K562 (cell line): ENCODE measurements around the gene PHF12. TPM values are rescaled to one million over a fixed set of nuclear protein-coding genes. Genes with fewer than 3 reads are reported as not detected.

Experiments used
- ASH1L ChIP-seq: fragments of 450-650 bp; IDR thresholded peaks from 2 replicates; pipeline ENCODE4 v1.6.1; 2018; ENCODE audit warnings: borderline replicate concordance, mild to moderate bottlenecking, low read depth; ENCODE audit not compliant: partially characterized antibody
- BDP1 ChIP-seq: IDR thresholded peaks from 3 replicates; pipeline ENCODE4 v1.6.1; 2011; ENCODE audit not compliant: insufficient read length, insufficient read depth
- CTCFL ChIP-seq: IDR thresholded peaks from 2 replicates; pipeline ENCODE4 v1.6.1; 2011; ENCODE audit warnings: borderline replicate concordance, low read depth, mild to moderate bottlenecking, moderate library complexity, low read length; ENCODE audit not compliant: insufficient read depth, poor library complexity, severe bottlenecking
- DACH1 ChIP-seq: fragments of 450-650 bp; IDR thresholded peaks from 2 replicates; pipeline ENCODE4 v1.6.1; 2018; ENCODE audit not compliant: partially characterized antibody
- DMBX1 ChIP-seq: fragments of 250-450 bp; sonication (Bioruptor Pico); IDR thresholded peaks from 2 replicates; pipeline ENCODE4 v1.8.0; 2022; ENCODE audit warnings: inconsistent platforms, mild to moderate bottlenecking, moderate library complexity, borderline replicate concordance
- EP300 ChIP-seq: IDR thresholded peaks from 2 replicates; pipeline ENCODE4 v1.6.1; 2012; ENCODE audit warnings: low read length, improper control_type of control experiment
- FOSL1 ChIP-seq: fragments of 200-800 bp; sonication (Bioruptor generic); conservative IDR thresholded peaks from 2 replicates; pipeline ENCODE4 v1.6.1; 2016; ENCODE audit warnings: missing genetic modification characterization, missing compliant biosample characterization
- GTF2F1 ChIP-seq: IDR thresholded peaks from 2 replicates; pipeline ENCODE4 v1.6.1; 2011; ENCODE audit warnings: low read depth, low read length, improper control_type of control experiment
- IRF1 ChIP-seq: sonication (generic); formaldehyde crosslinking; IDR thresholded peaks from 2 replicates; pipeline ENCODE4 v1.8.0; 2022; ENCODE audit warnings: missing genetic modification reagents, mild to moderate bottlenecking, borderline replicate concordance
- LCOR ChIP-seq: sonication (generic); formaldehyde crosslinking; IDR thresholded peaks from 2 replicates; pipeline ENCODE4 v1.8.0; 2022; ENCODE audit warnings: mild to moderate bottlenecking, missing genetic modification reagents
- MTF1 ChIP-seq: fragments of 250-450 bp; sonication (Bioruptor Pico); IDR thresholded peaks from 2 replicates; pipeline ENCODE4 v1.9.0; 2021; ENCODE audit warnings: moderate library complexity, mild to moderate bottlenecking, inconsistent platforms, borderline replicate concordance
- SPI1 ChIP-seq: IDR thresholded peaks from 2 replicates; pipeline ENCODE4 v1.6.1; 2011; ENCODE audit warnings: low read depth, low read length, control low read depth, borderline replicate concordance
- TSC22D4 ChIP-seq: fragments of 450-650 bp; IDR thresholded peaks from 2 replicates; pipeline ENCODE4 v1.6.1; 2016; ENCODE audit warnings: missing genetic modification characterization, missing biosample characterization, control low read depth
- ZBTB12 ChIP-seq: fragments of 250-450 bp; sonication (Bioruptor Pico); IDR thresholded peaks from 2 replicates; pipeline ENCODE4 v1.4.0; 2020
- ZNF644 ChIP-seq: fragments of 200-800 bp; sonication (Bioruptor generic); IDR thresholded peaks from 2 replicates; pipeline ENCODE4 v1.6.1; 2016; ENCODE audit warnings: low read depth, missing genetic modification characterization, missing compliant biosample characterization
- polyA plus RNA-seq, 8 experiments: library from polyadenylated mRNA; depleted of rRNA in 4 of 8; stranded (reverse) in 5 of 8; unstranded in 3 of 8; fragments of >200 nt; fragmentation: Nextera tagmentation in 2 of 8; fragmentation: Illumina TruSeq in 1 of 8; extraction: Ambion mirVana in 2 of 8; extraction: Trizol in 1 of 8; gene quantifications; 2 replicates each; pipeline versions ENCODE4 v1.2.1 to v1.2.3, GENCODE V29; 2011 to 2014; ENCODE audit warnings: inconsistent platforms in 1 of 8, missing spikeins in 1 of 8
- total RNA-seq, 7 experiments: library from RNA; depleted of rRNA in 6 of 7; stranded (reverse); fragments of >200 nt in 6 of 7; fragmentation: Illumina TruSeq in 2 of 7; extraction: Trizol in 2 of 7; gene quantifications; 2 replicates each; pipeline versions ENCODE4 v1.2.1 to v1.2.3, GENCODE V29; 2011 to 2021; ENCODE audit warnings: low replicate concordance in 1 of 7
- TF ChIP-seq, protein P1 (sequence below): fragments of 250-450 bp; sonication (Bioruptor Pico); IDR thresholded peaks from 2 replicates; pipeline ENCODE4 v1.5.0; 2021; ENCODE audit warnings: mild to moderate bottlenecking, moderate library complexity
- TF ChIP-seq, protein P2 (sequence below), 3 experiments: IDR thresholded peaks in 2 of 3; conservative IDR thresholded peaks in 1 of 3; 2 replicates each; pipeline ENCODE4 v1.5.1; 2011 to 2012; ENCODE audit warnings: low read length in 3 of 3, mild to moderate bottlenecking in 3 of 3, control low read depth in 2 of 3, improper control_type of control experiment in 1 of 3, inconsistent platforms in 1 of 3, low read depth in 1 of 3, mixed read lengths in 1 of 3, moderate library complexity in 1 of 3; ENCODE audit not compliant: insufficient read depth in 2 of 3

The PHF12 gene
- total and polyA plus RNA-seq, 9 of the 15 experiments (the other 6 are each of a cell fraction or from before 2014, with no cell fraction given), result 0.82 to 31.3 (median 13.5) TPM

- TF ChIP-seq LCOR (CRISPR knock-in tag) (no peak), IRF1 (CRISPR knock-in tag) (no peak), BDP1 (no peak), DMBX1 (CRISPR knock-in tag) (0 out of 2 replicates have a peak, but pooled peaks have one; percentile 56), ZBTB12 (CRISPR knock-in tag) (no peak), MTF1 (CRISPR knock-in tag) (0 out of 2 replicates have a peak, but pooled peaks have one; percentile 24), GTF2F1 (no peak), EP300 (no peak), FOSL1 (tag) (no peak; the same call in none of the 2 replicates), ASH1L (peak; percentile 15), SPI1 (peak; percentile 89), CTCFL (no peak), TSC22D4 (tag) (no peak), ZNF644 (tag) (0 out of 2 replicates have a peak, but pooled peaks have one; percentile 18), DACH1 (no peak)
- TF ChIP-seq, protein P1, sequence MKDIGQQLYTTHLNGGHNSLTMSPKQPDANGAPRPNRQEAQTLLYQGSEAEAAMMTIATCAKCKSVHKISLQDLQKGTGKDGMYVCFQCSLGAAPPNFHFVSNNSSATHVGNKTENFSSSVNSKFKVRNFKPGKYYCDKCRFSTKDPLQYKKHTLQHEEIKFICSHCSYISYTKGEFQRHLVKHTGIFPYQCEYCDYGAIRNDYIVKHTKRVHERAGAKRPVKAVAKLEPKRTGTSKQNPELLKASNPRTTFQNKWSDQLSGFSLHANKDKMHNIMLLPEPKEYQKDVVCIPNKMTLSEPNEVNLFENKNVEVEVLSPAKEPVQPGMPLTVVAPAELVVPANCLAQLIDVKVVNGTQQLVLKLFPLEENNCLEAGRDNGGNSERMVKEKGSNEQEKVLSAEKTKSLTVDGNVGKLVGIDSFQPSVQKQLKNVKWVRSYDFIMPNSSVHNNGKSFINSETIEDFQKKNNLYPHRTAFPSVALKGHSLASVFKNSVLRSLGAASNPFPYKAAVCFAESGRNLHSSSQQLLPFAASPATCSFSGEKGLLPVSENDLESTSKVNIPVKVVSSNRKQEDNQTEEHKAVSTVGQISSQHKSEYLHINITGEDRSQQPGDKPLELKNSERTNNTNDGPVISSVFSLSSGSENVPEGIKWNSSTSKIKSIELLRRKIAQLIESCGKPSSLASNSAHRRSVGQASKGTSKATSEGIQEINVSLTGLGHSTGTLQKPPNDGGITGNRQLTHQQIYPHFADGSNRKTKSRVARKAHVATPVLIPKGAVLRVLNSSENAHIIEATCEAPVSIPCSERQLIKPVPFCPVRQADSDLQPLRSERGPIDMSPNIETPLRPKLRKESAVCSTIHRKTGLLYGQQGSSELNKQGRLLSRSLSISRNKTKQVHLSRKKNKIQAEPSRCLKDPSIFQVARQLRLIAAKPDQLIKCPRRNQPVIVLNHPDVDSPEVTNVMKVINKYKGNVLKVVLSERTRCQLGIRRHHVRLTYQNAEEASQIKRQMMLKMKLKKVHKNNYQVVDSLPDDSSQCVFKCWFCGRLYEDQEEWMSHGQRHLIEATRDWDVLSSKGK, result no peak
- TF ChIP-seq, protein P2, sequence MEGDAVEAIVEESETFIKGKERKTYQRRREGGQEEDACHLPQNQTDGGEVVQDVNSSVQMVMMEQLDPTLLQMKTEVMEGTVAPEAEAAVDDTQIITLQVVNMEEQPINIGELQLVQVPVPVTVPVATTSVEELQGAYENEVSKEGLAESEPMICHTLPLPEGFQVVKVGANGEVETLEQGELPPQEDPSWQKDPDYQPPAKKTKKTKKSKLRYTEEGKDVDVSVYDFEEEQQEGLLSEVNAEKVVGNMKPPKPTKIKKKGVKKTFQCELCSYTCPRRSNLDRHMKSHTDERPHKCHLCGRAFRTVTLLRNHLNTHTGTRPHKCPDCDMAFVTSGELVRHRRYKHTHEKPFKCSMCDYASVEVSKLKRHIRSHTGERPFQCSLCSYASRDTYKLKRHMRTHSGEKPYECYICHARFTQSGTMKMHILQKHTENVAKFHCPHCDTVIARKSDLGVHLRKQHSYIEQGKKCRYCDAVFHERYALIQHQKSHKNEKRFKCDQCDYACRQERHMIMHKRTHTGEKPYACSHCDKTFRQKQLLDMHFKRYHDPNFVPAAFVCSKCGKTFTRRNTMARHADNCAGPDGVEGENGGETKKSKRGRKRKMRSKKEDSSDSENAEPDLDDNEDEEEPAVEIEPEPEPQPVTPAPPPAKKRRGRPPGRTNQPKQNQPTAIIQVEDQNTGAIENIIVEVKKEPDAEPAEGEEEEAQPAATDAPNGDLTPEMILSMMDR (IDR thresholded peaks at IDR 0.05 in 2 of 3, conservative IDR thresholded peaks at IDR 0.05 in 1 of 3; ENCODE audit: insufficient read depth in 2 of 3, low read depth in 1 of 3, low read length in 3 of 3), result no peak
Measured at GRCh38 chr17:28865946-28866752, 85.2 kb downstream of the PHF12 start (continued).
